GM18507 (cell line): ENCODE measurements around the gene CAMKK2.
A peak's percentile ranks its signal among the peaks of the same experiment; 100 is the strongest.
"Not testable (repeated sequence)": the region's sequence is repeated elsewhere in the genome, so short reads cannot be mapped to it uniquely, and the experiment has no call there.

Source experiments
- DNase-seq: peaks from one replicate; pipeline ENCODE4 v3.0.0; 2011; ENCODE audit warnings: low read depth; ENCODE audit not compliant: insufficient read length; ENCODE audit errors: extremely low spot score
- FAIRE-seq: peaks from 2 replicates; lab custom pipeline; 2011; peaks lifted over from hg19 to GRCh38; lab: Jason Lieb, UNC

Gene CAMKK2

DNA sequence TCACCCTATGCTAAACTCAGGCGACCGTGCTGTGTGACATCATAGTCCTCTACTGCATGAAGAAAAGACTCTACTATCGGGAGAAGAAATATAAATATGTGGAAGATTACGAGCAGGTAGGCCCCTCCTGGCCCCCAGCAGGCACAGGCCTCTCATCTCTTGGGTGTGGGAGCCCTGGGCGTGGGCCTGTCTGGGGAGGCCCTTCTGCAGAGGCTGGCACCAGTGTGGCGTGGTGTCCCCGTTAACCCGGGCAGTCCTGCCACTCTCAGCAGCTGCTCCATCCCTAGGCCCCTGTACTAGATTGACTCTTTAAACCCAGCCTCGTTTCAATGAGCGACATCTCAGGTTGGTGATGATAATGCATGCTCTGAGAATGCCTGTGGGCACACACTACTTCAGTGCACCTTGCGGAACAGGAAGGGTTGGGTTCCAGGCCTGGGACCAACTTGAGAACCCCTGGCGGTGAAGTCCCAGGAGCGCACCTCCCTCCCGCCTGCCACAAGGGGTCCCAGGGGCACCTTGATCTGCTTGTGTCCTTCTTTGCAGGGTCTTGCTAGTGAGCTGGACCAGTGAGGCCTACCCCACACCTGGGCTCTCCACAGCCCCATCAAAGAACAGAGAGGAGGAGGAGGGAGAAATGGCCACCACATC is 63.4 kb downstream of the CAMKK2 start:
- FAIRE-seq (no peak), DNase-seq (no peak)

DNA sequence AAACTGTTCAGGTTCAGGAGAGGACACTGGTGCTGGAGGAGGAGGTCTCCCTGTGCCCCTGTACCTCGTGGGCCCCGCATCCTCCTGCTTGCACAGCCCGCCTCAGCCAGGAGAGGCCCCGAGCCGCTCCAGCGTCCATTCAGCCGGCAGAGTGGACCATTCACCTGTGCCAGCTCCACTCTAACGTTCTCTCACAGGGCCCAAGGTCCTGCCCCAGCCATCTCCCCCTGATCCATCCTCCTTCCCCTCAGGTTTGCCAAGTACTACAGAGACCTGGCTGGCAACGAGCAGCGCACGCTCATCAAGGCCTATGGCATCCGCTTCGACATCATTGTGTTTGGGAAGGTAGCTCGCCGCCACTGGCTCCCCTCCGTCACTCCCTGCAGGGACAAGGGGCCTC is 64.3 kb downstream of the CAMKK2 start:
- FAIRE-seq (no peak), DNase-seq (no peak)

DNA sequence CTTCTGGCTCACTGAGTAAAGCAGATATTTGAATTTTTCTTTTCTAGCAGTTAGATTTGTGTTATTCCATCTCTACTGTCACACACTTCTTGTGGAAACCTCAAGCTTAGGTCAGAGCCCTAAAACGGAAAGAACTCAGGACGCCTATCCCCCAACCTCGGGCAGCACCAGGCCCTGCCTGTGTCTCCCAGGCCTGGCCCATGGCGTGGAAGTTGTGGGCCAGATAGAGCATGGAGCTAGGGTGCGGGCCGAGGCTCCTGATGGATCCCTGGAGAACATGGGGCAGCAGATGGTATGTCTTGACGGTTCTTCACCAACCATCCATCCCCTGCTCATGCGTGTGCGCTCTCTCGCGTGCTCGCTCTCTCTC is 66.0 kb downstream of the CAMKK2 start:
- FAIRE-seq, result no peak

DNA sequence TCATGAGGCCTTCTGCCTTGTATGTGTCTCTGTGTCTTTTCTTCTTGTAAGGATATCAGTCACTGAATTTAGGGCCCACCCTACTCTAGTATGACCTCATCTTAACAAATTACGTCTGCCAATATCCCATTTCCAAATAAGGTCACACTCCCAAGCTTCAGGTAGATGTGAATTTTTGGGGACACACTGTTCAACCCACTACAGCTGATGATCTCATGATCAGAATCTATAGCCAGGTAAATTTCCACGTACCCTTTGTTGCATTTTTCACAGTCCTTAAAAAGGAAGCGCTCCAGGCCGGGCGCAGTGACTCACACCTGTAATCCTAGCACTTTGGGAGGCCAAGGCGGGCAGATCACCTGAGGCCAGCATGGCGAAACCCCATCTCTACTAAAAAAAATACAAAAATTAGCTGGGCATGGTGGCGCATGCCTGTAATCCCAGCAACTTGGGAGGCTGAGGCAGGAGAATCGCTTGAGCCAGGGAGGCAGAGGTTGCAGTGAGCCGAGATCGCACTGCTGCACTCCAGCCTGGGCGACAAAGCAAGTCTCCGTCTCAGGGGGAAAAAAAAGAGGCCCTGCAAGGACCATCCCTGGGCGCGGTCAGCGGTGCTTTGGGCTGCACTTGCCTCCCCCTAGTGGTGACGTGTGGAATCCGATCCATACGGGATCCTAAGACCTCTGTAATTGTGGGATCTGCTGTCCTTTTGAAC is 66.5 kb downstream of the CAMKK2 start:
- DNase-seq, result peak; percentile 49
- peak; percentile 79 for FAIRE-seq

More for the DNA sequence above, 66.0 kb downstream of the CAMKK2 start:
- no peak for DNase-seq

DNA sequence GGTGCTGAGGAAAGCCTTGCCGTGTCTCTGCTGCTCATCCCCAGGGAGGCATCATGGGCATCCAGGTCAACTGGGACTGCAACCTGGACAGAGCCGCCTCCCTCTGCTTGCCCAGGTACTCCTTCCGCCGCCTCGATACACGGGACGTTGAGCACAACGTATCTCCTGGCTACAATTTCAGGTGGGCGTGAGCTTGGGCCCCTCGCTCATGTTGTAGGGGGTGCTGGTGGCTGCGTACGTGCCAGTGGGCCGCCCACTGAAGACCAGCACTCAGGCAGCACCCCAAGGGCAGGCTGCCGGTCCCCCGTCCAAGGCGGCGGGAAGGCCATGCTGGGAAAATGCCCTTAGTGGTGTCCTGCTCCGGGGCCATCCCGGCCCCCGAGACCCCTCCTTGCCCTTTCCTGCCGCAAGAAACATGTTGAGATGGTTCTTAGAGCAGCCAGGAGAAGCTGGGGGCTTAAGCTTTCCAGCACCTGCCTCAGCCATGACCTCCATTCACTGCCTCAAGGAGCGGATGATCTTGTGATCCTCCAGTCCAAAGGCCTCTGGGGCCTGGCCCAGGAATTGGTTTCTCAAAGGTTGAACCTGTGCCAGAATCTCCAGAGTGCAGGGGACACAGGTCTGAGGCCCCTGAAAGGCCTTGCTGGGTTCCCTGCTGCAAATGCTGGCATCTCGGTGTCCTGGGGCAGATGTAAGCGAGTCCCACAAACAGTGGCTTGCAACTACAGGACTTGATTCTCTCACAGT is 67.4 kb downstream of the CAMKK2 start:
- FAIRE-seq (no peak), DNase-seq (no peak)

DNA sequence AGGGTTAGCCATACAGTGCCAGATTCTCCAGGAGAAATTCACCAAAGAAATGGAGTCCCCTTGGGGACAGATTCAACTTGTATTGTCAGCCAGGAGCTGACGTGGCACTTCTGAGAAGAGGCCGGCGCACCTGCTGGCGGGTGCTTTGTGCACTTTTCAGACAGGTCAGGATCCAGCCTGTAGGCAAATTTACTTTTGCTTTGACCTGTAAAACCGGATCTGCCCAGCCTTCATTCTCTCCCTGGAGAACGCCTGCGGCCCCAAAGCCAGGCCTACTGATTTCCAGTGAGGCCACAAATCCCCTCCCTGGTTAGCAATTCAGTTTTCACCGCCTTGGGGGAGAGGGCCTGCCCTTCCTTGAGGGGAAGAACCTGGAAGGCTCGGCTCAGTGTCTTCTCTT is 69.2 kb downstream of the CAMKK2 start:
- FAIRE-seq (peak; percentile 90), DNase-seq (no peak)

DNA sequence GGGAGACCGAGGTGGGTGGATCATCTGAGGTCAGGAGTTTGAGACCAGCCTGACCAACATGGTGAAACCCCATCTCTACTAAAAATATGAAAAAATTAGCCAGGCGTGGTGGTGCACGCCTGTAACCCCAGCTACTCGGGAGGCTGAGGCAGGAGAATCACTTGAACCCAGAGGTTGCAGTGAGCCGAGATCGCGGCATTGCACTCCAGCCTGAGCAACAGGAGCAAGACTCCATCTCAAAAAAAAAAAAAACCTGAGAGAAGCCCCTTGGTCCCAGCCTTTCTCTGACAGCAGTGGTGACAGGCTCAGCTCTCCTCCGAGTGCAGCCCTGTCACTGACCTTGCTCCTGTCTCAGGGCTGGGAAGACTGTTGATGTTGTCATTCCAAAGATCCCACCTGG is 69.6 kb downstream of the CAMKK2 start:
- not testable (repeated sequence) for FAIRE-seq, DNase-seq

DNA sequence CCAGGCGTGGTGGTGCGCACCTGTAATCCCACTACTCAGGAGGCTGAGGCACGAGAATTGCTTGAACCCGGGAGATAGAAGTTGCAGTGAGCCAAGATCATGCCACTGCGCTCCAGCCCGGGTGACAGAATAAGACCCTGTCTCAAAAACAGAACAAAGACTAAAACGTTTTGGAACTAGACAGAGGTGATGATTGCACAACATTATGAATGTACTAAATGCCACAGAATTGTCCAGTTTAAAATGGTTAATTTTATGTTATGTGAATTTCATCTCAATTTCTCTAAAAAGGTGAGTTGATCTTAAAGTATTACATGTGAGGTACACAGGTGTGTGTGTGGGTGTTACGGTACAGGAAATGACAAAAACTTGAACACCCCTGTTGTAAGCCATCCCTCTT is 70.1 kb downstream of the CAMKK2 start:
- DNase-seq (no peak), FAIRE-seq (no peak)

DNA sequence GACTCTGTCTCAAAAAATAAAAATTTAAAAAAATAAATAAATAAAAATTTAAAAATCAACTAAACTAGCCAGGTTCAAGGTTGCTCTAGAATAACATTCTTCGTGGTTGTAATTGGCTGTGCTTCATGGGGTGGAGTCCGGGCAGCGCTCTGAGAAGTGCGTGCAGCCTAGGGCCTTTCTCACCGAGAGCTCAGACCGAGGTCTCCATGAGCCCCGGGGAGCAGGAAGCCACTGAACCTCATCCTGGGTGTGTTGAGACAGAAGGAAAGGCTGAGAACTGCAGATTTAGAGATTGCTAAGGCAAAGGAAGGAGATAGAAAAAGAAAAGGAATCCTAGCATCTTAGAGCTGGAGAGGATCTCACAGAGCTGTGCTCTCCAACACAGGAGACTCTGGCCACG is 71.9 kb downstream of the CAMKK2 start:
- DNase-seq (no peak), FAIRE-seq (no peak)

DNA sequence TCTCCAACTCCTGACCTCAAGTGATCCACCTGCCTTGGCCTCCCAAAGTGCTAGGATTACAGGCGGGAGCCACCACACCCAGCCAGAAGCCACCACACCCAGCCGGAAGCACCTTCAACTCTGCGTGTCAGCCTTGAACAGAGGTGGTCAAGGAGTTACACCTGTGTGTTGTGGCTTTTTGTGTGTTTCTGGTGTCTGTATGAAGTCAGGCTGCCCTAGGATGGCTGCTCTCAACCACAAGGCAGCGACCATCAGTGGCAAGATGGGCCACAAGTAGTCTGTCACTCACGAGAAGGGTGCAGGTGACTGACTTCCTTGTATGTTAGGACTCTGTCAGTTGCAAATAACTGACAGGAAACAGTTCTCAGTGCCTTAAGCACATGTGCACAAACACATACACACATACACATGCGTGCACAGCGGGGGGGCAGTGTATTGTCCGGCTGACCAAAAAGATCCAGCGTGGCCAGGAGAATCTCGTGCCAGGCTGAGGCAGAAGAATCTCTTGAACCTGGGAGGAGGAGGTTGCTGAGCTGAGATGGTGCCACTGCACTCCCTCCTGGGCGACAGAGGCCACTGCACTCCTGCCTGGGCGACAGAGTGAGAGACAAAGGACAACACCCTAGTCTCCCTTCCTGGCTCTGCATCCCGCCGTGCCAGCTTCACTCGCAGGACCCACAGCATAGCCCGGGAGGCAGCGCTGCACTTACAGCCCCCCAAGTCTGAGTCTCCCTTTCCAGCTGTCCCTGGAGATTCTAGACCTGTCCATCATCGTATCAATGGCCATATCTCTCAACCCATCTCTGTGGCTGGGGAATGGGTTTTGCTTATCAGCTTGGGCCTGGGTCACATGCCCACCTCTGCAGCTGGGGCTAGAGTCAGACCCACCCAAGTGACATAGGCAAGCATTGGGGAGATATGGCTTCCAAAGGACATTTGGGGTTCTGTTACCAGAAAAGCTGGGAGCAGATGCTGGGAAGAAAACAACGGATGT is 72.9 kb downstream of the CAMKK2 start:
- FAIRE-seq, result peak; percentile 47
- no peak for DNase-seq

DNA sequence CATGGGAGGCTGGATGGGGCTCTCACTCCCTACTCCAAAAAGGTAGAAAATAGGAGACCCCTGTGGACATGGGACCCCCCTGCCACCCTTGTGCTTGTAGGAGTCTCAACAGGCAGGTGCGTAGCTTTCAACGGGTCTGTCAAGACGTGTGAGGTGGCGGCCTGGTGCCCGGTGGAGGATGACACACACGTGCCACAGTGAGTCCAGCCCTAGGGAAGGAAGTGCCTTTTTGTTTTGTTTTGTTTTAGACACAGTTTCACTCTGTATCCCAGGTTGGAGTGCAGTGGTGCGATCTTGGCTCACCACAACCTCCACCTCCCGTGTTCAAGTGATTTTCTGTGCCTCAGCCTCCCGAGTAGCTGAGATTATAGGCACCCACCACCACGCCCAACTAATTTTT is 73.7 kb downstream of the CAMKK2 start:
- no peak for FAIRE-seq

DNA sequence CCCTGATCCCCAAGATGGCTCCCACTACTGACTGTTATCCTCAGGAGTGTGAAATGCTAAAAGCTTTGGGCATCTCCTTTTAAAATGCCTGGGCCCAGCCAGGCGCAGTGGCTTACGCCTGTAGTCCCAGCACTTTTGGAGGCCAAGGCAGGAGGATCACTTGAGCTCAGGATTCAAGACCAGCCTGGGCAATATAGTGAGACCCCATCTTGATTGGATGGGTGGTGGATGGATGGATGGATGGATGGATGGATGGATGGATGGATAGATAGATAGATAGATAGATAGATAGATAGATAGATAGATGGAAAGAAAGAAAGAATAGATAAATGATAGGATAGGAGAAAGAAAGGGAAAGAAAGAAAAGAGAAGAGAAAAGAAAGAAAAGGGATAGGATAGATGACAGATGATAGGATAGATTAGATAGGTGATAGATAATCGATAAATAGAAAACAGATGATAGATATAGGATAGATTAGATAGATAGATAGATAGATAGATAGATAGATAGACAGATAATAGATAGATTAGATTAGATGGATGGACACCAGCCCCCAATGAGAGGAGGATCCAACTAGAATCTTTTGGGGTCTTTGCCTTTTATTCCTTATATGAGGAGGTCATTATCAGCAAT is 77.0 kb downstream of the CAMKK2 start:
- FAIRE-seq, result no peak
- DNase-seq, result no peak

More for the DNA sequence above, 73.7 kb downstream of the CAMKK2 start:
- no peak for DNase-seq

DNA sequence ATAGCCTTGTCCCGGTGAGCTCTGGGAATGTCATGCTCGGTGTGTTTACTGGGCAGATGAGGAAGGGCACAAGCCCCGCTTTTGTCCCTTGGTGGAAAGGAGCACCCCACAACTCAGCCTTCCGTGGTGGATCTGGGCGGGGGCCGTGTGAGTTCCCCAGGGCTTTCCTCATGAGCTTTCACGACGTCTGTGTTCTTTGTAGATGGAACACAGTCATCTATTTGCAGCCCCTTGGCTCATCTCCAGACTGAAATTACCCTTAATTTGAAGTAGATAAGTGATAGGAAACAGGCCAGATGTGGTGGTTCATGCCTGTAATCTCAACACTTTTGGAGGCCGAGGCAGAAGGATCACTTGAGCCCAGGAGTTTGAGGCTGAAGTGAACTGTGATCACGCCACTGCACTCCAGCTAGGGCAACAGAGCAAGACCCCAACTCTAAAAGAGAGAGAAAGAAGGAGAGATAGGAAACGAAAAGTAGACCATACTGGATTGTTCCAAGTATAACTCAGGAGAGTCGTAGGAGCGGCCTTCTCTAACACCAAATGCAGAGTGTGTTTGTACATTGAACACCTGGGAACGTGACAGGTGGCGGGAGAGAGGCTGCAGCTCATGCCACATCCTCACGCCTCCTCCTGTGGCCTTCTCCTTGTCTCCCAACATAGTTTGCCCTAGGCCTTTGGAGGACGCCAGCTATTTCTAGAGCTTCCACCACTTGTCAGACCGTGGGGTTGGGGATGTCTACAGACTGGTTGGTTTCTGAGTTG is 77.7 kb downstream of the CAMKK2 start:
- FAIRE-seq, result no peak
- no peak for DNase-seq

DNA sequence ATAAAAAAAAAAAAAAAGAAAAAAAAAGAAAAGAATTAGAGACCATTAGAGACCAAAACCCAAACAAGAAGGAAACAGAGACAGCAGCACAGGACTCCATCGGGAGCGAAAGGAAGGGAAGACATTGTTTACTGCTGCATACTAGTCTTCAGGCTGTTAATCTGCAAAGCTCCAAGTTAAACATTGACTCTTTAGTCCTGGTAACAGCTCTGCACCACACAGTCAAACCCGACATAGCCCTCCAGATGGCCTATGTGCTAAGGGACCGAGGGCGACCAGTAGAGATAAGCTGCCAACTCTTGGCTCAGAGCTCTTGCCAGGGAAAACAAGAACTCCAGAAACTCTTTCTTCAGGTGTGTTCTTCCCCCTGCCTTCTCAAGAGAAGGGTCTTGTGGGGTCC is 78.7 kb downstream of the CAMKK2 start:
- no peak for DNase-seq
- FAIRE-seq, result no peak

DNA sequence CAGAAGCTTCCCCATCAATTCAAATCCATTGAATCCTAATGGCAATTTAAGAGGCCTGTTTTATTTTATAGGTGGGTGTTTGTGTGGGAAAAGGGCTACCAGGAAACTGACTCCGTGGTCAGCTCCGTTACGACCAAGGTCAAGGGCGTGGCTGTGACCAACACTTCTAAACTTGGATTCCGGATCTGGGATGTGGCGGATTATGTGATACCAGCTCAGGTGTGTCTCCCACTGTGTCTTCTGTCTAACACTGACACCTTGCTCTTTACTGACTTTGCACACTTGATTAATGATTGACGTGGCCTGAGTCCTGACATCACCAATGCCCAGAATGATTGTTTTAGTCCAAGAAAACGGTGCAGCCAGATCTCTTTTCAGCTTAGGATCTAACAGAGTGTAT is 79.4 kb downstream of the CAMKK2 start:
- no peak for FAIRE-seq
- DNase-seq, result no peak

DNA sequence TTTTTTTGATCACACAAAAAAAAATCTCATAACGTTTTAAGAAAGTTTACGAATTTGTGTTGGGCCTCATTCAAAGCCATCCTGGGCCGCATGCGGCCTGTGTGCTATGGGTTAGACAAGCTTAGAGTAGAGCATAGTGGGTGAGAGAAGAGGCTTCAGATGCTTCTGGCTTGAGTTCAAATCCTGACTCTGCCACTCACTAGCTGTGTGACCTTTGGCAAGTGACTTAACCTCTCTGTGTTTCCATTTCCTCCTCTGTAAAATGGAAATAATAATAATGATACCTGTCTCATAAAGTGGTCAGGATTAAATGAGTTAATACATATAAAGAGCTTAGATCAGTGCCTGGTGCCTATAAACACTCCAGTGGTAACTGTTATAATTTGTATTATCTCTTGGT is 80.4 kb downstream of the CAMKK2 start:
- FAIRE-seq, result no peak

DNA sequence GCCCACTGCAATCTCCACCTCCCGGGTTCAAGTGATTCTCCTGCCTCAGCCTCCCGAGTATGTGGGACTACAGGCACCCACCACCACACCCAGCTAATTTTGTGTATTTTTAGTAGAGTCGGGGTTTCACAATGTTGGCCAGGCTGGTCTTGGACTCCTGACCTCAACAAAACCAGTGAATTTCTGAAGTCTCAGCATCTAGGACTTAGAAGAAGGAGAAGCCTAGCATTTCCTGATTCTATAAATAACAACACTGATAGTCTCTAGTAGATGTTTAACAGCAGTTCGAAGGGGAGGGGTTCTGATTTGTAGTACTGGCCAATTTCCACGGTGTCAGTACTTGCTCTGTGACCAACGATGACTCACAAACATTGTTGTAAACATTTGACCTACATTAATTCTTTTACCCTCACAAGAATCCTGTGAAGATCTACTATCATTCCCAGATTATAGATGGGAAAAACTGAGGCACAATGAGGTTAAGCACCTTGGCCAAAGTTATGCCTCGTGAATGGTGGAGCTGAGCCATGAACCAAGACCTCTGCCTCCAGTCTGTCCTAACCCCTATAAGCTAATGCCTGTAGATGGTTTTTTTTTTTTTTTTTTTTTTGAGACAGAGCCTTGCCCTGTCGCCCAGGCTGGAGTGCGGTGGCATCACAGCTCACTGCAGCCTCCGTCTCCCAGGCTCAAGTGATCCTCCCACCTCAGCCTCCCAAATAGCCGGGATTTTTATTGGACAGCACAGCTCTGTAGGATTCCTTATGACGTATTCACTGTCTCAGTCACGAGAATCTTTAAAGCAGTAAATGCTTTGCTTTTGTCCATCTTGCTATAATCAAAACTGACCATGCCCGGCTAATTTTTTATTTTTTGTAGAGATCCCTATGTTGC is 81.4 kb downstream of the CAMKK2 start:
- FAIRE-seq (peak; percentile 74), DNase-seq (no peak)

More for the DNA sequence above, 80.4 kb downstream of the CAMKK2 start:
- no peak for DNase-seq
